ENCODE data around the gene C1QTNF5.

C1QTNF5 gene

DNA sequence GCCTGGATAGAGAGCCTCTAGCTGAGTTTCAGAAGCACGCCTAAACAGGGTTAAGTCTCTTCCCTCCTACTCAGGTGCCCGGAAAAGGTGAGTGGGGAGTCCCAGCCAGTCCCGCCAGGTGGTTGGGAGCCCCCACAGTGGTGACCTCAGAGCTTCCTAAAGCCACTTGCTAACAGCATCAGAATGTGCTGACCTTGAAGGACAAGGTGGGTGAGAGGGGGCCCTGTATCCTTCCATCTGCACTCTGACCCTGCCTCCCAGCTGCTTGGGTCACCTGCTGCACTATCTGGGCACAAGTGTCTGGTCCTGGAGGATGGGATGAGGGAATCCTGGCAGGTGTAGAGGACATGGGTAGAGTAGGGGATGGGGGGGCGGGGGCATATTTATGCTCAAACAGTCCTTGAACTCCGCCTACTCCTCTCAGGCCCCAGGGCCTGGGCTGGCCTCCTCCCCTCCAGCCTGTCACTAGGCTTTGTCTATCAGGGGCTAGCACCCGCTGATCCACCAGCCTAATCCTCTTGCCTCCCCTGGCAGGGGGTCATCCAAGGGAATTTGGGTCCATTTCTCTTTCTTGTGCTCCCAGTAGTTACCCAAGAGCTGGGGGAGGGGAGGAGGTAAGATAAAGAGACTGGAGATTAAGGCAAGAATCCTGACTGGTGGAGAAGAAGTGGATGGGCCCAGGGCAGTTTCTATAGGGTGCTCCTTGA is 37.4 kb upstream of the C1QTNF5 start:
- WGBS: 45% methylated on average over 5 of the region's 6 CpGs
- no peak overlapping the region for H3K9ac ChIP-seq (ENCODE audit: low read depth, low read length)
- H3K4me3 ChIP-seq (ENCODE audit: low read length): peak overlapping the region; percentile 13; the same call in 1 of the 2 replicates
- no peaks in the 10 kb centered on the region for H3K9me3 ChIP-seq (ENCODE audit: insufficient read depth, low read depth, low read length)
- H3K27me3 ChIP-seq (ENCODE audit: insufficient read depth, low read length): peaks cover 13% of the 10 kb centered on the region
- H3K4me1 ChIP-seq (ENCODE audit: insufficient read depth, low read length): peaks cover 57% of the 10 kb centered on the region
- peak overlapping the region; percentile 37; the same call in 1 of the 2 replicates for H3K27ac ChIP-seq (ENCODE audit: low read depth, low read length)
- H3K36me3 ChIP-seq (ENCODE audit: insufficient read depth, low read length): no peaks in the 10 kb centered on the region

DNA sequence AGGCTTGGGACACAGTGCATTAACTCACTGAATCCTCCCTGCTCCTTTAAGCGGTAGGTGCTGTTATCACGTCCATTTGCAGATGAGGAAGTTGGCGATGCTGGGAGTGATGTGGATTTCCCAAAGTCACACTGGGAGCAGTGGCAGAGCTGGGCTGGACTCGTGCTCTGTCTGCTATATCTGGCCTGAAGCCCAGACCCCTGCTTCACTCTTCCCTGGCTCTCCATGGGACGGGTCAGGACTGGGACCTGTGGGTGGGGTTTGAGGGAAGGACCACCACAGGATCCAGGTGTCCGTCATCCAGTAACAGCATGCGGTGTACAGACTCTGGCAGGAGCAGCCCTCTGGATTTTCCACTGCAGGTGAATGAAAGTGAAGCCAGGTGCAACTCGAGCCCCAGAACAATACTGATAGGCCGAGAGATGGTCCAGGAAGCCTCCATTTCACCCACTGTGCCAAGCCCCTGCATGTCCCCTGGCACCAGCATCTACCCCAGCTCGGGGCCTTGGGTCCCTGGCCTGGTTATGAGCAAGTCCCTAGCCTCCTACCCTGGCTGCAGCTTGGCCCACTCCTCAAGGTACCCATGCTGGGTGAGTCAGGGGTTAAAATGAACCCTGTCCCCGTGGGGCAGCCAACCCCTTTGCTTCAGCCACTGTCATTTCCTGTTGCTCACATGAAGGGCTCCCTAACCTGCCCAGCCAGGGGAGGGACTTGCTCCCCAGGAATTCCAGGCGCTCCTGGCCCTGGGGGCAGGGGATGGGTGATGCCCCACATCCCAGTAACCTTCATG is 36.6 kb upstream of the C1QTNF5 start:
- Histone ChIP-seq H3K36me3 (ENCODE audit: insufficient read depth, low read length) (no peaks in the 10 kb centered on the region), H3K27me3 (ENCODE audit: insufficient read depth, low read length) (peaks cover 13% of the 10 kb centered on the region), H3K4me1 (ENCODE audit: insufficient read depth, low read length) (peaks cover 57% of the 10 kb centered on the region), H3K9ac (ENCODE audit: low read depth, low read length) (no peak overlapping the region), H3K27ac (ENCODE audit: low read depth, low read length) (peak overlapping the region; percentile 37; the same call in 1 of the 2 replicates), H3K9me3 (ENCODE audit: insufficient read depth, low read depth, low read length) (no peaks in the 10 kb centered on the region), H3K4me3 (ENCODE audit: low read length) (no peak overlapping the region)
- 72% methylated on average over 12 of the region's 12 CpGs for WGBS

DNA sequence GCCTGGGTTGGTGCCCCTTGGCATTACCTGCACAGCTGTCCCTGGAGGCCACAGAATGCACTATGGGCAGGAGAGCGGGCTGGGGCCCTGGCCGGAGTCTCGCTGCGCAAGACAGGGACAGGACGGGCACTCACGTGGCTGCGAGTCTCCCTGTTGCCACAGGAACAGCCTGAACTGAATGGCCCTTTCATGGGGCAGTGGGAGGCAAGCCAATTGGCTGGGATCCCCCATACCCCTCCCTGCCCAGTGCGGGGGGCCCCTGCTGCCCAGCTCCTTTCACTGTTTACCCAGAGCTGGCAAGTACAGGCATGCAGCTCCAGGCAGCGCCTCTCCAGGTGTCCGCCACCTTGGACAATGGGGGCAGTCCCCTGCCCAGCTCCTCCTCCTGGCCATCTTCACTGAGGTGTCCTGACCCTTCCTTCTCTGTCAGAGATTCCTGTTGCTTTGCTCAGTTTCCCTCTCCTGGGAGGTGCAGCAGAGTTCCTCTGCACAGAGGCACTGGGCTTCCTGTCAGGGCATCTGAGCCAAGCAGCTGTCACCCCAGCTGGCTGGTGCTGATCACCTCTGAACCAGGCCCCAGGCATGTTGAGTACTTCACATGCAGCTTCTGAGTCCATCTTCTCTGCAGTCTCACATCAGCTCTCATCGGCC is 35.6 kb upstream of the C1QTNF5 start:
- peaks cover 13% of the 10 kb centered on the region for H3K27me3 ChIP-seq (ENCODE audit: insufficient read depth, low read length)
- WGBS: 82% methylated on average over 11 of the region's 11 CpGs
- no peak overlapping the region for H3K4me3 ChIP-seq (ENCODE audit: low read length)
- no peaks in the 10 kb centered on the region for H3K36me3 ChIP-seq (ENCODE audit: insufficient read depth, low read length)
- H3K9ac ChIP-seq (ENCODE audit: low read depth, low read length): no peak overlapping the region
- no peak overlapping the region for H3K27ac ChIP-seq (ENCODE audit: low read depth, low read length)
- peaks cover 55% of the 10 kb centered on the region for H3K4me1 ChIP-seq (ENCODE audit: insufficient read depth, low read length)
- H3K9me3 ChIP-seq (ENCODE audit: insufficient read depth, low read depth, low read length): no peaks in the 10 kb centered on the region

DNA sequence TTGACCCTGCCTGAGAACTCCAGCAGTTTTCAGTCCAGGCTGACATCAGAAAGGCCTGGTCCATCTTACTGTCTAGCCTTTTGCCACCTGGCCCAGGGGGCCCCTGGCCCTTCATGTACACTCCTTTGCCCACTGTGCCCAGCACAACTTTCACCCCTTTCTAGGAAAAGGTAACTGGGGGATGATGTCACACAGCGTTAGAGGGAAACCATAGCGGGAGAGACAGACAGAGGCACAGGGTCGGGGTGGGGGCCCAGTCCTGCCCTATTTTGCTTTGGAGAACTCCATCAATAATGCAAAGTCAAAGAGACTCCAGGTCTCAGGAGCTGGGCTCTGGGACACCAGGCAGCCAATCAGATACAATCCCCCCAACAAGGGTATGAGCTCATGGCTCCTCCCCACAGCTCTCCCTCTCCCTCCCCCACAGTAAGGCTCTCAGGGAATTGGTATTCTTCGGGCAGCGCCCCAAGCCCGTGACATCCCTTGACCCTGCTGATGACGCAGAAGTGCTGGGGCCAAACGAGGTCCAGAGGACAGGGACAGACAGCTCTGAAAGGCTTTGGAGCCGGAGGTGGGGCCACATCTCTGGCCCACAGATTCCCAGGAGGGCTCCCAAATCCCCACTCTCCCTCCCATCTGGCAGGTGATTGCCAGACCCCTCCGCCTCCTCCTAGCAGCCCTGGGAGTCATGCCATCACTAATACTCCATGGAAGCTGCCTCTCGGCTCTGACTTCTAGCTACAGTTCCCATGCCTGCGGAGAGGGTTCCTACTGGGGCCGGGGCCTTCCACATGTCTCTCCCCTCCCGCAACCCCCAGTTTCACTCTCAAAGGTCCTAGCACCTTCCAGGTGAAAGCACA is 34.9 kb upstream of the C1QTNF5 start:
- no peaks in the 10 kb centered on the region for H3K9me3 ChIP-seq (ENCODE audit: insufficient read depth, low read depth, low read length)
- WGBS: 66% methylated on average over 14 of the region's 14 CpGs
- no peak overlapping the region for H3K4me3 ChIP-seq (ENCODE audit: low read length)
- H3K27ac ChIP-seq (ENCODE audit: low read depth, low read length): no peak overlapping the region
- no peaks in the 10 kb centered on the region for H3K36me3 ChIP-seq (ENCODE audit: insufficient read depth, low read length)
- peaks cover 59% of the 10 kb centered on the region for H3K4me1 ChIP-seq (ENCODE audit: insufficient read depth, low read length)
- no peak overlapping the region for H3K9ac ChIP-seq (ENCODE audit: low read depth, low read length)
- H3K27me3 ChIP-seq (ENCODE audit: insufficient read depth, low read length): peaks cover 8% of the 10 kb centered on the region

DNA sequence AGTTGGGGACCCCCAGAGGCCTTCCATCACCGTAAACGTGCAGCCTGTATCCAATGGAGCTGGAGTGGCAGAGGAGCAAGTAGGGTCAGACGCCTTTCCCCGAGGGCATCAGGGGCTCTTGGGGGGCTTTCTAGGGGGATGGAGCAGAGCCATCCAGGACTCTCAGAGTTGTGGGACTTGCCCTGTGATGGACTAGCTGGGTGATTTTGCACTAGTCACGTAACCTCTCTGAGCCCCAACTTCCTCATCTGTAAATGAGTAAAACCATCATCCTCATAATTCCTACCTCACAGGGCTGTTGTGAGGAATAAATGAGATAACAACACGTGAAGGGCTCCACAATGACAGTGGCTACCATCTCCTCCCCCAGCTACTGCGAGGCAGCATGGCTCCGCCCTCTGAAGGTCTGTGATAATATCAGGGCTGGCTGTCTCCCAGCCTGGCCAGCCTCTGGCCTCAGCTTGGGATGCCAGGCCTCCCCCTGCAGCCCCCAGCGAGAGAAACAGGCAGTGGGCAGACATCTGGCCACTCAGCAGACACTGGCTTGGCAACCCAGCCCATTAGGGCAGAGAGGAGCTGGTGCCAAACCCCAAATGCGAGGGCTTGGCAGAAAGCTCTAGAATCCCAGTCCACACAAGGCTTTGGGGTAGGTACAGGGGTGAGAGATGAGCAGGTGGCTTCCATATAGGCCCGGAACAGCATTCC is 34.1 kb upstream of the C1QTNF5 start:
- H3K27ac ChIP-seq (ENCODE audit: low read depth, low read length): no peak overlapping the region
- 57% methylated on average over 10 of the region's 11 CpGs for WGBS
- no peak overlapping the region for H3K4me3 ChIP-seq (ENCODE audit: low read length)
- H3K27me3 ChIP-seq (ENCODE audit: insufficient read depth, low read length): 0 out of 2 replicates have a peak, but pooled peaks cover 2% of the 10 kb centered on the region
- H3K36me3 ChIP-seq (ENCODE audit: insufficient read depth, low read length): no peaks in the 10 kb centered on the region
- H3K4me1 ChIP-seq (ENCODE audit: insufficient read depth, low read length): peaks cover 55% of the 10 kb centered on the region
- H3K9me3 ChIP-seq (ENCODE audit: insufficient read depth, low read depth, low read length): no peaks in the 10 kb centered on the region
- no peak overlapping the region for H3K9ac ChIP-seq (ENCODE audit: low read depth, low read length)

DNA sequence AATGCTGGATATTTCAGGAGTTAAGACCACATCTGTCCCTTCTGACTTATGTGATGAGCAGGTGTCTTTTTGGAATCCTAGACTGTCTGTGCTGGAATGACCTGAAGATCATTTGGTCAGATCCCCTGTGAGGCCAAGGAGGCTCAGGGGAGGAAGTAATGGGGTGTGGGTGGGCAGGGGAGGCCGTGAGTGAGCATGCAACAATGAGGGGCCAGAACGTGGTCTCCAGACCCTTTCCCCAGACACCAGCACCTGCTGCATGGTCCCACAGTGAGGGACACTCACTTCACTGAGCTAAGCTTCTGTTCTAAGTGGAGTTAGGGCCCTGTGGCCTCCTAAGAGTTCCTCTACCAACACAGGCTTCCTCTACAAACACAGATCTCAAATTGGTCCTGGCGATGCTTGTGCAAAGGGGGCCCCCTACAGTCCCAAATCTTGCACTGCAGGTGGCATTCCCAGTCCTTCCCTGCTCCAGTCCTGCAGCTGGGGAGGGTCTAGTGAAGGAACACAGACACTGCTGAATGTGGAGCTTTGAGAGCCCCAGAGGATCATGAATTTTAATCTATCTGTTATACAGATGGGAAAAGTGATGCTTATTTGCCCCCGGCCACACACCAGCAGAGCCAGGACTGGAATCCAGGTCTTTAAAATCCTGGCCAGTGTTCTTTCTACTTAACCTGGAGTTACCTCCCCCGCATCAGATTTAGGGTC is 33.4 kb upstream of the C1QTNF5 start:
- no peak overlapping the region for H3K27ac ChIP-seq (ENCODE audit: low read depth, low read length)
- H3K9ac ChIP-seq (ENCODE audit: low read depth, low read length): no peak overlapping the region
- no peak overlapping the region for H3K4me3 ChIP-seq (ENCODE audit: low read length)
- 0 out of 2 replicates have a peak, but pooled peaks cover 1% of the 10 kb centered on the region for H3K27me3 ChIP-seq (ENCODE audit: insufficient read depth, low read length)
- no peaks in the 10 kb centered on the region for H3K36me3 ChIP-seq (ENCODE audit: insufficient read depth, low read length)
- peaks cover 49% of the 10 kb centered on the region for H3K4me1 ChIP-seq (ENCODE audit: insufficient read depth, low read length)
- WGBS: 50% methylated on average over 5 of the region's 5 CpGs
- H3K9me3 ChIP-seq (ENCODE audit: insufficient read depth, low read depth, low read length): no peaks in the 10 kb centered on the region

DNA sequence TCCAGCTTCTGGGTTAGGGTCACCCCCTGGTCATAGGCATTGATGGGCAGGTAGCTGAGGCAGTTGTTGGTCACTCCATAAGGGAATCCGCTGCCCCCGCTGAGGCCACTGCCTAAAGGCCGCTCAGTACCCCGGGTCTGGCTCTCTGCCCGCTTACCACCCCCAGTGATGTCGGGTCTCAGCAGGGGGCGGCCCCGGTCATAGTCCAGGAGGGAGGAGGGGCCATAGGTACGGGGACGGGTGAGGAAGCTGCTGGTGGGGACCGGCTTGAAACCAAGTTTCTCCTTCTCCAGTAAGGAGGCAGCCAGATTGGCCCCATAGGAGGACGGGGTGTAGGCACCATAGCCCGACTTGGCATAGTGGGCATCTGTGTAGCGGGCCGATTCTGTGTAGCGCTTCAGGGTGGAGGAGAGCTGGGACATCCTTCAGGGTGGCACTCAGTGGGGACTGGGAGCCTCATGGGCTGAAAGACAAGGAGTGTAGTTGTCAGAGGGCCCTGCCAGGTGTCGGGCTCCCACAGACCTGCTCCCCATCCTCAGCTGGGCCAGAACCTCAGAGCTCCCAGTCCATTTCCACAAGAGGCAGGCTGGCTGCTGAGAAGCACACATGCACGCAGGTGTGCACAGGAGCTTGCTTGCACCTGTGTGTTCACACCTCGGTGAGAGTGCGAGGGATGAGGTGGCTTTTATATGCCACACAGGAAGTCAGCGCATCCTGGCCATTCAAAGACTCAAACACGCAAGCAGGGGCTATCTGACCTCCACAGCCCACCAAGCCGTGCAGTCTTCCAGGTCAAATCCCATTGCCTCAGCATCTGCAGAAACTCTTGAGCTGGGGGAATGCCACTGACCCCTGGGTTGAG is 32.6 kb upstream of the C1QTNF5 start:
- Histone ChIP-seq H3K9ac (ENCODE audit: low read depth, low read length) (no peak overlapping the region), H3K27ac (ENCODE audit: low read depth, low read length) (no peak overlapping the region), H3K4me1 (ENCODE audit: insufficient read depth, low read length) (peaks cover 41% of the 10 kb centered on the region), H3K9me3 (ENCODE audit: insufficient read depth, low read depth, low read length) (no peaks in the 10 kb centered on the region), H3K27me3 (ENCODE audit: insufficient read depth, low read length) (no peaks in the 10 kb centered on the region), H3K36me3 (ENCODE audit: insufficient read depth, low read length) (no peaks in the 10 kb centered on the region), H3K4me3 (ENCODE audit: low read length) (no peak overlapping the region)
- WGBS: 87% methylated on average over 23 of the region's 23 CpGs

DNA sequence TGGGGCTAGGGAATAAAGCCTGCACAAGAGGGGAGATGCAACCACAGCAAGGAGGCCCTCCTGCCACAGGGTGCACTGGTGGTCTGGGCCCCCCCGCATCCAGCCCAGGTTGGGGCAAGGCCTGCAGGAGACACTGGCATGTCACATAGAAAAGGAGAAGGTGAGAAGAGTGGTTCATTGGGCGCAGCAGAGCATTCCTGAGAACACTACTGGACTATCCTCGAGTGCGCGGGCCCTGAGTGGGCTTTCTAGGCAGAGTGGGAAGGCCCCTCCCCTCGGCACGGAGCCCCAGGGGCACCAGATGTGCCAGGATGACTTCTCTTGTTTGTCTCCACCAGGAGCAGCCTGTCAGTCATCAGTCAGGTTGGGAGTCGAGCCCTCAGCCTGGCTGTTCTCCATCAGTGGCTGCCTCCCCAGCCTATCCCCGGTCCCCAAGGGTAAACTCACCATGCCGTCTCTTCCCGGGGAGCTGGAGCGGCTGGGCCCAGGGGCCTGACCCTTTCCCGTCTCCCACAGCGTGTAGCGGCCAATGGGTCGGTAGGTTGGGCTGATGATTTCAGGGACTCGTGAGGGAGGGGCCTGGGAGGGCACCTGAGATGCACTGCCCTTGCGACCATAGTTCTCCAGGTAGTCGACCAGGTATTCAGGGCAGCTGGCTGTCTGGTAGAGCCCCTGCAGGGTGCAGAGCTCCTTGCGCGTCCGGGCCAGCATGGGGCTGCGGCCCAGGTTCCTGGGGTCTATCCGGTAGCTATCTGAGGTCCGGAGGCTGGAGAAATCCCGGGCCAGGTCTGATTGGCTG is 31.8 kb upstream of the C1QTNF5 start:
- no peak overlapping the region for H3K27ac ChIP-seq (ENCODE audit: low read depth, low read length)
- no peak overlapping the region for H3K4me3 ChIP-seq (ENCODE audit: low read length)
- H3K27me3 ChIP-seq (ENCODE audit: insufficient read depth, low read length): no peaks in the 10 kb centered on the region
- WGBS: 93% methylated on average over 26 of the region's 26 CpGs
- no peaks in the 10 kb centered on the region for H3K36me3 ChIP-seq (ENCODE audit: insufficient read depth, low read length)
- no peaks in the 10 kb centered on the region for H3K9me3 ChIP-seq (ENCODE audit: insufficient read depth, low read depth, low read length)
- peaks cover 35% of the 10 kb centered on the region for H3K4me1 ChIP-seq (ENCODE audit: insufficient read depth, low read length)
- H3K9ac ChIP-seq (ENCODE audit: low read depth, low read length): no peak overlapping the region

DNA sequence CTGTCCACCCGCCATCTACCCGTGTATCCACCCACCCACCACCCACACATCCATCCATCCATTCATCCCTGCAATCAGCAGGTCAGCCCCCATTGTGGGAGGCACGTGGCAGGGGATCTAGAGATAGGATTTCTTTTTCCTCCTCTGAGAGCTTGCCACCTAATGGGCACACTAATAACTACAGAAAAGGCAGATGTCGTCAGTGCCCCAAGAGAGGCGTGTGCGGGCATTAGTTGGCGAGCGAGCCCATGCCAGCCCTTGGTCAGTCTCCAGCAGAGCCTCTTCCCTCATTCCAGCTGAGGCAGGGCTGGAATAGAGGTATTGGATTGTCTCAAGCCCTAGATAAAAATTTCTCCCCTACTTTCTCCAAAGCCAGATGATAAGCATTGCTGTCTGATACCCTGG is 31.1 kb upstream of the C1QTNF5 start:
- Histone ChIP-seq H3K4me1 (ENCODE audit: insufficient read depth, low read length) (peaks cover 32% of the 10 kb centered on the region), H3K9ac (ENCODE audit: low read depth, low read length) (no peak overlapping the region), H3K27ac (ENCODE audit: low read depth, low read length) (no peak overlapping the region), H3K36me3 (ENCODE audit: insufficient read depth, low read length) (no peaks in the 10 kb centered on the region), H3K9me3 (ENCODE audit: insufficient read depth, low read depth, low read length) (no peaks in the 10 kb centered on the region), H3K4me3 (ENCODE audit: low read length) (no peak overlapping the region), H3K27me3 (ENCODE audit: insufficient read depth, low read length) (no peaks in the 10 kb centered on the region)
- 79% methylated on average over 8 of the region's 8 CpGs for WGBS

Measured in HUES64 (cell line).